Measurements from ENCODE around the gene UNC13A. TPM values are rescaled to one million over a fixed set of nuclear protein-coding genes. Genes with fewer than 3 reads are reported as not detected.

The UNC13A gene
- total RNA-seq, 1 experiment from 2014 or later = 5.8 TPM

GRCh38 chr19:17562097-17562496, 126.1 kb downstream of the UNC13A start:
- POLR2A ChIA-PET (ENCODE audit: low non-redundant PET) = no interaction called here
- Histone ChIP-seq H3K9me3 (ENCODE audit: low read depth, low read length, poor library complexity, severe bottlenecking) (no peaks in the 10 kb centered on the region), H3K36me3 (ENCODE audit: insufficient read depth, low read length, poor library complexity, severe bottlenecking) (peaks cover 71% of the 10 kb centered on the region), H3K4me3 (ENCODE audit: low read depth, low read length, poor library complexity, severe bottlenecking) (no peak overlapping the region), H3K4me1 (ENCODE audit: insufficient read depth, low read length, poor library complexity, severe bottlenecking) (no peaks in the 10 kb centered on the region), H3K27ac (ENCODE audit: low read depth, low read length, poor library complexity, severe bottlenecking) (no peak overlapping the region), H3K27me3 (replicated peaks; ENCODE audit: insufficient read depth, low read depth, low read length, poor library complexity) (no peaks in the 10 kb centered on the region)
- BruUV-seq (replicated peaks) = no TSS peak
- intact Hi-C loops (cut with micrococcal nuclease; ENCODE audit: unreplicated experiment) = no loop called here
- TF ChIP-seq CTCF (conservative IDR thresholded peaks at IDR 0.05; ENCODE audit: low read depth, low read length) (no peak), EZH2 (IDR thresholded peaks at IDR 0.05; ENCODE audit: borderline replicate concordance, low read depth, low read length, poor library complexity, severe bottlenecking) (no peak)
- CTCF ChIA-PET = interaction anchor here (0.5 kb wide), 1 partner anchor 68 kb away, joined by 4 read pairs; no protein-coding TSS in a partner anchor
- no peak for DNase-seq (ENCODE audit: low spot score)

- no peaks in the 10 kb centered on the region for H3K9me3 ChIP-seq (ENCODE audit: low read depth, low read length, poor library complexity, severe bottlenecking)
- no peak overlapping the region for H3K27ac ChIP-seq (ENCODE audit: low read depth, low read length, poor library complexity, severe bottlenecking)
- no TSS peak for BruUV-seq (replicated peaks)
- H3K4me3 ChIP-seq (ENCODE audit: low read depth, low read length, poor library complexity, severe bottlenecking) = no peak overlapping the region
- POLR2A ChIA-PET (ENCODE audit: low non-redundant PET) = no interaction called here
- DNase-seq (ENCODE audit: low spot score) = no peak
- TF ChIP-seq CTCF (conservative IDR thresholded peaks at IDR 0.05; ENCODE audit: low read depth, low read length) (no peak), EZH2 (IDR thresholded peaks at IDR 0.05; ENCODE audit: borderline replicate concordance, low read depth, low read length, poor library complexity, severe bottlenecking) (no peak)
- H3K27me3 ChIP-seq (replicated peaks; ENCODE audit: insufficient read depth, low read depth, low read length, poor library complexity) = no peaks in the 10 kb centered on the region
- H3K36me3 ChIP-seq (ENCODE audit: insufficient read depth, low read length, poor library complexity, severe bottlenecking) = peaks cover 56% of the 10 kb centered on the region
- CTCF ChIA-PET = no interaction called here
- intact Hi-C loops (cut with micrococcal nuclease; ENCODE audit: unreplicated experiment) = no loop called here
- peaks cover under 1% of the 10 kb centered on the region for H3K4me1 ChIP-seq (ENCODE audit: insufficient read depth, low read length, poor library complexity, severe bottlenecking)
These were observed 128.0 kb downstream of the UNC13A start for GRCh38 chr19:17560205-17560595.

GRCh38 chr19:17557466-17557865, 130.7 kb downstream of the UNC13A start:
- BruUV-seq (replicated peaks) = no TSS peak
- CTCF ChIA-PET = no interaction called here
- TF ChIP-seq EZH2 (IDR thresholded peaks at IDR 0.05; ENCODE audit: borderline replicate concordance, low read depth, low read length, poor library complexity, severe bottlenecking) (no peak), CTCF (conservative IDR thresholded peaks at IDR 0.05; ENCODE audit: low read depth, low read length) (no peak)
- Histone ChIP-seq H3K9me3 (ENCODE audit: low read depth, low read length, poor library complexity, severe bottlenecking) (no peaks in the 10 kb centered on the region), H3K36me3 (ENCODE audit: insufficient read depth, low read length, poor library complexity, severe bottlenecking) (peaks cover 42% of the 10 kb centered on the region), H3K27me3 (replicated peaks; ENCODE audit: insufficient read depth, low read depth, low read length, poor library complexity) (no peaks in the 10 kb centered on the region), H3K4me1 (ENCODE audit: insufficient read depth, low read length, poor library complexity, severe bottlenecking) (peaks cover 22% of the 10 kb centered on the region), H3K27ac (ENCODE audit: low read depth, low read length, poor library complexity, severe bottlenecking) (no peak overlapping the region), H3K4me3 (ENCODE audit: low read depth, low read length, poor library complexity, severe bottlenecking) (no peak overlapping the region)
- intact Hi-C loops (cut with micrococcal nuclease; ENCODE audit: unreplicated experiment) = no loop called here
- DNase-seq (ENCODE audit: low spot score) = no peak
- POLR2A ChIA-PET (ENCODE audit: low non-redundant PET) = no interaction called here
